ENCODE results near the gene MAP4K5. TPM values are rescaled to one million over a fixed set of nuclear protein-coding genes. Genes with fewer than 3 reads are reported as not detected.

Gene MAP4K5
- total and polyA plus RNA-seq, 2 of the 13 experiments (the other 11 are each of a cell fraction or from before 2014, with no cell fraction given): 12.7 to 23.9 TPM

DNA sequence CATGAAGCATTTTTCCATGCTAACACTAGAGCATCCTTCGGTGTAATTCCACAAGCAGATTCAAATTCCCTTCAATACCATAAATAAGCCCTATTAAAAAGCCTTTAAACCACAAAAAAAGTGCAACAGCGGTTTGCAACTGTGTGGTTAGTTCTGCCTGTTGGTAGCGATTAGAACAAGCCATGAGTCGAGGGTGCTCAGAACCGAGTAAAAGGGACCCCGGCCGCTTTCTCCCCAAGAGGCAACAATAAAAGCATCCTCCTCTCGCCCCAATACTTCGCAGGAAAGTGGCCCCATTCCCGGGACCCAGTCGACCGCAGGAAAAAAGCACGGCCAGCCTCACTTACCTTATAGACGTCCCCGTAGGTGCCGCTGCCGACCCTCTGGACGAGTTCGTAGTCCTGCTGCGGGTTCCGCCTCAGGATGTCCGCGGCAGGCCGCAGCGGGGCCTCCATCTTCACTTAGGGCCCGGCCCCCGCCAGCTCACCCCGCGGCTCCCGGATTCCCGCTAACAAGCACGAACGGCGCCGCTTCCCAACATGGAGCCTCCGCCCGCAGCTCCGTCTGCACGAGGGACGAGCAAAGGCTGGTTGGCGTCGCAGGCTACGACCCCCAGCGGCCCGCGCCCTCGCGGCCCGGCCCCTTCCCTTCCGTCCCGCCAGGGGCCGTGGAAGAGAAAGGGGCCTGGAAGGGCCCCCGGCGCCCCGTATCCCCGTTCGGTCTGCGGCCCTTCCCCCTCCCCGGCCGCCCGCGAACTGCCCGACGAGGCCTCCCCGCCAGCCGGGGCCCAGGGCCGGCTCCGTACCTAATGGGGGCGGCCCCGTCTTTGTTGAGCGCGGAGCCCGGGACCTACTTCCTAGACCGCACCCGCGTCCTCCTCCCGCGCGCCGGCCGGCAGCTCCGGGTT is 521 bp downstream of the MAP4K5 start (continued):
- TF ChIP-seq, protein P1, sequence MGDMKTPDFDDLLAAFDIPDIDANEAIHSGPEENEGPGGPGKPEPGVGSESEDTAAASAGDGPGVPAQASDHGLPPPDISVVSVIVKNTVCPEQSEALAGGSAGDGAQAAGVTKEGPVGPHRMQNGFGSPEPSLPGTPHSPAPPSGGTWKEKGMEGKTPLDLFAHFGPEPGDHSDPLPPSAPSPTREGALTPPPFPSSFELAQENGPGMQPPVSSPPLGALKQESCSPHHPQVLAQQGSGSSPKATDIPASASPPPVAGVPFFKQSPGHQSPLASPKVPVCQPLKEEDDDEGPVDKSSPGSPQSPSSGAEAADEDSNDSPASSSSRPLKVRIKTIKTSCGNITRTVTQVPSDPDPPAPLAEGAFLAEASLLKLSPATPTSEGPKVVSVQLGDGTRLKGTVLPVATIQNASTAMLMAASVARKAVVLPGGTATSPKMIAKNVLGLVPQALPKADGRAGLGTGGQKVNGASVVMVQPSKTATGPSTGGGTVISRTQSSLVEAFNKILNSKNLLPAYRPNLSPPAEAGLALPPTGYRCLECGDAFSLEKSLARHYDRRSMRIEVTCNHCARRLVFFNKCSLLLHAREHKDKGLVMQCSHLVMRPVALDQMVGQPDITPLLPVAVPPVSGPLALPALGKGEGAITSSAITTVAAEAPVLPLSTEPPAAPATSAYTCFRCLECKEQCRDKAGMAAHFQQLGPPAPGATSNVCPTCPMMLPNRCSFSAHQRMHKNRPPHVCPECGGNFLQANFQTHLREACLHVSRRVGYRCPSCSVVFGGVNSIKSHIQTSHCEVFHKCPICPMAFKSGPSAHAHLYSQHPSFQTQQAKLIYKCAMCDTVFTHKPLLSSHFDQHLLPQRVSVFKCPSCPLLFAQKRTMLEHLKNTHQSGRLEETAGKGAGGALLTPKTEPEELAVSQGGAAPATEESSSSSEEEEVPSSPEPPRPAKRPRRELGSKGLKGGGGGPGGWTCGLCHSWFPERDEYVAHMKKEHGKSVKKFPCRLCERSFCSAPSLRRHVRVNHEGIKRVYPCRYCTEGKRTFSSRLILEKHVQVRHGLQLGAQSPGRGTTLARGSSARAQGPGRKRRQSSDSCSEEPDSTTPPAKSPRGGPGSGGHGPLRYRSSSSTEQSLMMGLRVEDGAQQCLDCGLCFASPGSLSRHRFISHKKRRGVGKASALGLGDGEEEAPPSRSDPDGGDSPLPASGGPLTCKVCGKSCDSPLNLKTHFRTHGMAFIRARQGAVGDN (CRISPR knock-in tag; IDR thresholded peaks at IDR 0.05): peak; percentile 85
- TF ChIP-seq TGIF2 (CRISPR knock-in tag; IDR thresholded peaks at IDR 0.05) (no peak), ZBTB7B (CRISPR knock-in tag; IDR thresholded peaks at IDR 0.05) (peak; percentile 15; the same call in 1 of the 2 replicates), NFATC3 (CRISPR knock-in tag; IDR thresholded peaks at IDR 0.05) (0 out of 2 replicates have a peak, but pooled peaks have one; percentile 12), TCF7 (IDR thresholded peaks at IDR 0.05; ENCODE audit: low read depth) (no peak), GATAD1 (CRISPR knock-in tag; IDR thresholded peaks at IDR 0.05) (0 out of 2 replicates have a peak, but pooled peaks have one; percentile 17), SOX6 (IDR thresholded peaks at IDR 0.05) (no peak), SOX6 (CRISPR knock-in tag; IDR thresholded peaks at IDR 0.05) (no peak), YEATS2 (CRISPR knock-in tag; IDR thresholded peaks at IDR 0.05; ENCODE audit: borderline replicate concordance) (no peak; the same call in 1 of the 2 replicates), NKX3-1 (CRISPR knock-in tag; IDR thresholded peaks at IDR 0.05) (peak; percentile 40; the same call in 1 of the 2 replicates), MYC (CRISPR knock-in tag; IDR thresholded peaks at IDR 0.05; ENCODE audit: borderline replicate concordance) (no peak), ZNF547 (CRISPR knock-in tag; IDR thresholded peaks at IDR 0.05) (no peak; the same call in none of the 2 replicates), ZNF546 (CRISPR knock-in tag; conservative IDR thresholded peaks at IDR 0.05) (0 out of 2 replicates have a peak, but pooled peaks have one; percentile 4), NFE2L2 (IDR thresholded peaks at IDR 0.05; ENCODE audit: low read length) (no peak), KLF6 (CRISPR knock-in tag; IDR thresholded peaks at IDR 0.05) (no peak), TAF1 (CRISPR knock-in tag; IDR thresholded peaks at IDR 0.05) (peak; percentile 52)
- TF ChIP-seq, protein P2, sequence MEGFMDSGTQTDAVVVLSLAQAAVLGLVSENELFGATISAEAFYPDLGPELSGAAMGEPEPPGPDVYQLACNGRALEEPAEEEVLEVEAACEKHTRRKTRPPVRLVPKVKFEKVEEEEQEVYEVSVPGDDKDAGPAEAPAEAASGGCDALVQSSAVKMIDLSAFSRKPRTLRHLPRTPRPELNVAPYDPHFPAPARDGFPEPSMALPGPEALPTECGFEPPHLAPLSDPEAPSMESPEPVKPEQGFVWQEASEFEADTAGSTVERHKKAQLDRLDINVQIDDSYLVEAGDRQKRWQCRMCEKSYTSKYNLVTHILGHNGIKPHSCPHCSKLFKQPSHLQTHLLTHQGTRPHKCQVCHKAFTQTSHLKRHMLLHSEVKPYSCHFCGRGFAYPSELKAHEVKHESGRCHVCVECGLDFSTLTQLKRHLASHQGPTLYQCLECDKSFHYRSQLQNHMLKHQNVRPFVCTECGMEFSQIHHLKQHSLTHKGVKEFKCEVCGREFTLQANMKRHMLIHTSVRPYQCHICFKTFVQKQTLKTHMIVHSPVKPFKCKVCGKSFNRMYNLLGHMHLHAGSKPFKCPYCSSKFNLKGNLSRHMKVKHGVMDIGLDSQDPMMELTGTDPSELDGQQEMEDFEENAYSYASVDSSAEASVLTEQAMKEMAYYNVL (CRISPR knock-in tag; IDR thresholded peaks at IDR 0.05; ENCODE audit: borderline replicate concordance): no peak
- TF ChIP-seq, protein P3, sequence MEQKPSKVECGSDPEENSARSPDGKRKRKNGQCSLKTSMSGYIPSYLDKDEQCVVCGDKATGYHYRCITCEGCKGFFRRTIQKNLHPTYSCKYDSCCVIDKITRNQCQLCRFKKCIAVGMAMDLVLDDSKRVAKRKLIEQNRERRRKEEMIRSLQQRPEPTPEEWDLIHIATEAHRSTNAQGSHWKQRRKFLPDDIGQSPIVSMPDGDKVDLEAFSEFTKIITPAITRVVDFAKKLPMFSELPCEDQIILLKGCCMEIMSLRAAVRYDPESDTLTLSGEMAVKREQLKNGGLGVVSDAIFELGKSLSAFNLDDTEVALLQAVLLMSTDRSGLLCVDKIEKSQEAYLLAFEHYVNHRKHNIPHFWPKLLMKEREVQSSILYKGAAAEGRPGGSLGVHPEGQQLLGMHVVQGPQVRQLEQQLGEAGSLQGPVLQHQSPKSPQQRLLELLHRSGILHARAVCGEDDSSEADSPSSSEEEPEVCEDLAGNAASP (CRISPR knock-in tag; IDR thresholded peaks at IDR 0.05; ENCODE audit: borderline replicate concordance): no peak
- TF ChIP-seq, protein P4, sequence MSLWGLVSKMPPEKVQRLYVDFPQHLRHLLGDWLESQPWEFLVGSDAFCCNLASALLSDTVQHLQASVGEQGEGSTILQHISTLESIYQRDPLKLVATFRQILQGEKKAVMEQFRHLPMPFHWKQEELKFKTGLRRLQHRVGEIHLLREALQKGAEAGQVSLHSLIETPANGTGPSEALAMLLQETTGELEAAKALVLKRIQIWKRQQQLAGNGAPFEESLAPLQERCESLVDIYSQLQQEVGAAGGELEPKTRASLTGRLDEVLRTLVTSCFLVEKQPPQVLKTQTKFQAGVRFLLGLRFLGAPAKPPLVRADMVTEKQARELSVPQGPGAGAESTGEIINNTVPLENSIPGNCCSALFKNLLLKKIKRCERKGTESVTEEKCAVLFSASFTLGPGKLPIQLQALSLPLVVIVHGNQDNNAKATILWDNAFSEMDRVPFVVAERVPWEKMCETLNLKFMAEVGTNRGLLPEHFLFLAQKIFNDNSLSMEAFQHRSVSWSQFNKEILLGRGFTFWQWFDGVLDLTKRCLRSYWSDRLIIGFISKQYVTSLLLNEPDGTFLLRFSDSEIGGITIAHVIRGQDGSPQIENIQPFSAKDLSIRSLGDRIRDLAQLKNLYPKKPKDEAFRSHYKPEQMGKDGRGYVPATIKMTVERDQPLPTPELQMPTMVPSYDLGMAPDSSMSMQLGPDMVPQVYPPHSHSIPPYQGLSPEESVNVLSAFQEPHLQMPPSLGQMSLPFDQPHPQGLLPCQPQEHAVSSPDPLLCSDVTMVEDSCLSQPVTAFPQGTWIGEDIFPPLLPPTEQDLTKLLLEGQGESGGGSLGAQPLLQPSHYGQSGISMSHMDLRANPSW (CRISPR knock-in tag; IDR thresholded peaks at IDR 0.05; ENCODE audit: borderline replicate concordance): no peak
